GM13977 (cell line): ENCODE results near the gene PPM1J.

Experiments
- DNase-seq: peaks from one replicate; pipeline ENCODE4 v3.0.0; 2012; ENCODE audit warnings: low spot score
- in situ Hi-C: fragments of 300-500 bp; cut with MboI; formaldehyde crosslinking; loops from one replicate; pipeline ENCODE4 v1.12.0; 2022; ENCODE audit warnings: low sequenced_read_pairs, low pct_unique_long_range_greater_than_20kb, mixed read lengths, inconsistent platforms; ENCODE audit not compliant: unreplicated experiment
- TF ChIP-seq, protein P1 (sequence below): IDR thresholded peaks from 2 replicates; pipeline ENCODE4 v1.5.1; 2012; ENCODE audit warnings: mild to moderate bottlenecking, control low read depth; ENCODE audit not compliant: insufficient read depth; ENCODE audit errors: extremely low read depth, missing control alignments

The PPM1J gene

DNA sequence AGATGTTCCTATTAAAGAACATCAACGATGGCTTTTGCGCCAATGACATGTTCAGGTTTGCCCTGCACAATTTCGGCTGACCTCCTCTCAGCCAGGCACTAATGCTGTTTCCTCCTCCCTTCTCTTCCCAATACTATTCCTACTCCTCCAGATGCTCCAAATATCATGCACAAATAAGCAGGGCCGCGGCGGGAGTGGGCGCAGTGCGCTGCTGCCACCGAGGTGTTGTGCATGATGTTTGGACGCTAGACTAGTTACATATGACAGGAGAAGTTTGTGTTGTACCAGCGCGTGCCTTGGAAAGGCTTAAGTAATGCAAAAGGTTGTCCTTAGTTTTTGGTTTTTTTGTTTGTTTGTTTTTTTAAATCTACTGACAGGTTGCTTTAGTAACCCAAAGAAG lies 33.3 kb upstream of the PPM1J start:
- TF ChIP-seq, protein P1, sequence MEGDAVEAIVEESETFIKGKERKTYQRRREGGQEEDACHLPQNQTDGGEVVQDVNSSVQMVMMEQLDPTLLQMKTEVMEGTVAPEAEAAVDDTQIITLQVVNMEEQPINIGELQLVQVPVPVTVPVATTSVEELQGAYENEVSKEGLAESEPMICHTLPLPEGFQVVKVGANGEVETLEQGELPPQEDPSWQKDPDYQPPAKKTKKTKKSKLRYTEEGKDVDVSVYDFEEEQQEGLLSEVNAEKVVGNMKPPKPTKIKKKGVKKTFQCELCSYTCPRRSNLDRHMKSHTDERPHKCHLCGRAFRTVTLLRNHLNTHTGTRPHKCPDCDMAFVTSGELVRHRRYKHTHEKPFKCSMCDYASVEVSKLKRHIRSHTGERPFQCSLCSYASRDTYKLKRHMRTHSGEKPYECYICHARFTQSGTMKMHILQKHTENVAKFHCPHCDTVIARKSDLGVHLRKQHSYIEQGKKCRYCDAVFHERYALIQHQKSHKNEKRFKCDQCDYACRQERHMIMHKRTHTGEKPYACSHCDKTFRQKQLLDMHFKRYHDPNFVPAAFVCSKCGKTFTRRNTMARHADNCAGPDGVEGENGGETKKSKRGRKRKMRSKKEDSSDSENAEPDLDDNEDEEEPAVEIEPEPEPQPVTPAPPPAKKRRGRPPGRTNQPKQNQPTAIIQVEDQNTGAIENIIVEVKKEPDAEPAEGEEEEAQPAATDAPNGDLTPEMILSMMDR = no peak

DNA sequence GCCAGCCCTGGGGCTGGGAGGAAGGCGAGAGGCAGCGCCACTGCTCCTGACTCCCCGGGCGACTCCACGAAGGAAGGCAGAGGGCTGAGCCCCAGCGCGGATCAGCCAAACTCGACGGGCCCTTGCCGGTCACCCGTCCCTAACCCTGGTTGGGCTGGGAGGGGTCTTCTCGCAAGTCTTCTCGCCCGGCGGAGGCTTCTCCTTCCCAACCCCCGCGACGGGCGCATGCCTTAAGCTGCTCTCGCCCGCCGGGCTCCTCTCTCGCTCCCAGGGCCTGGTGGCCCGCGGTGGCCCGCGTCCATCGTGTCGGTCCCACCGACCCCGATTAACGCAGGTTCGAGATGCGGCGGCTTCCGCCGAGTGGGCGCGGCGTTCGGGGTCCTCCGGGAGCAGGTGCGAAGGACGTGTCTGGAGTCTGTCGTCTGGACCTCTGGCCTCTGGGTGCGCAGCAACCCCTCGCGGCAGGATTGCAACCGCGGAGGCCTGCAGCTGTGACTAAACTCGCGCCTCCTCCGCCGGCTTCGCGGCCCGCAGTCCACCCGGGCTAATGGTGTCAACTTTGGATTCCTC lies 29.0 kb upstream of the PPM1J start:
- DNase-seq = no peak
- in situ Hi-C loops = no loop called here
- TF ChIP-seq, protein P1 = no peak

More for the DNA sequence above, 33.3 kb upstream of the PPM1J start:
- no peak for DNase-seq
- in situ Hi-C loops = no loop called here

DNA sequence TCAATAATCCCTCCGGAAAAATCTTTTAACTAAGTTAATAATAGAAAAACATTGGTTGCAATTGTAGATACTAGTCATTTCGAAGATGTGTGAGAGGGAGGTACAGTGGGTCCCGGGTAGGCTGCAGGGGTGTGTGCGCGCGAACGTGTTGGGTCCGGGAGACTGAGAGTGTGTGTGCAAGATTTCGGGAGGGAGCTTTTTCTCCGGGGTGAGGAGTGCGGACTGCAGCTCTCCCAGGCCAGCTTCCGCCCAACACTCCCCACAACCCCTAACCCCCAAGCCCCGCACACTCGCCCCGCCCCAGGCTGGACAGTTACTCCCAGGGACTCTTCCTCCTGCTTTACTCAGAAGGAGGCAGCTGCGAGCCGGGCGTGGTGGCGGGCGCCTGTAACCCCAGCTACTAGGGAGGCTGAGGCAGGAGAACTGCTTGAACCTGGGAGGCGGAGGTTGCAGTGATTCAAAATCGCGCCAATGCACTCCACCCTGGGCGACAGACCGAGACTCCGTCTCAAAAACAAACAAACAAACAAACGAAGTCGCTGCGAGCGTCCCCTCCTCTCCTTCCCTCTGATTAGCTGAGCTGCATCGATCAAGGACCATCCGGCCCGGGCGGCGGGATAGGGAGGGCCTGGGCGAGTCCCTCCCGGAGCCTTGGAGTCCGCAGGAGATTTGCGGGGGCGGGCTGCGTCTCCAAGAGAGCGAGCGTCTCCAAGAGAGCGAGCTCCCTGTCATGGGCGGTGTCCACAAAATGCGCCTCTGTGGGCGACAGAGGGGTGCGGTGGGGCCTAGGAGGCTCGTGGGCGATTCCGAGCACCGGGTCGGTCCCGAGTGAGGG lies 28.3 kb upstream of the PPM1J start:
- in situ Hi-C loops = no loop called here
- no peak for DNase-seq
- TF ChIP-seq, protein P1 = no peak

DNA sequence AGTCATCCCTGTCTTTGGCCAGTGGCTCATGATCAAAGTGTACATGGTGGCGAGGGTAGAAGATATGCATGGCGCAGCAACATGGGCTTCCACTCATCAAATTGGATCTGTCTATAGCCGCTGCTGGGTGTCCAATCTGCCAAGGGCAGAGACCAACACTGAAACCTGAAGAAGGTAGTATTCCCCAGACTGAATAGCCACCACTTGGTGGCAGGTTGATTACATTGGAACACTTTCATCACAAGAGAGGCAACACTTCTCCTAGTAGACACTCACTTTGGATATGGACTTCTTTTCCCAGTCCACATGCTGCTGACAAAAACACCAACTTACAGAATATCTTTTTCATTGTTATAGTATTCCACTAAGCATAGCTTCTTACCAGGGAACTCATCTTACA lies 22.4 kb upstream of the PPM1J start:
- in situ Hi-C loops = loop anchor here (10.0 kb wide), 1 partner anchor 67 kb away; no protein-coding TSS in a partner anchor
- DNase-seq = no peak
- TF ChIP-seq, protein P1 = no peak

DNA sequence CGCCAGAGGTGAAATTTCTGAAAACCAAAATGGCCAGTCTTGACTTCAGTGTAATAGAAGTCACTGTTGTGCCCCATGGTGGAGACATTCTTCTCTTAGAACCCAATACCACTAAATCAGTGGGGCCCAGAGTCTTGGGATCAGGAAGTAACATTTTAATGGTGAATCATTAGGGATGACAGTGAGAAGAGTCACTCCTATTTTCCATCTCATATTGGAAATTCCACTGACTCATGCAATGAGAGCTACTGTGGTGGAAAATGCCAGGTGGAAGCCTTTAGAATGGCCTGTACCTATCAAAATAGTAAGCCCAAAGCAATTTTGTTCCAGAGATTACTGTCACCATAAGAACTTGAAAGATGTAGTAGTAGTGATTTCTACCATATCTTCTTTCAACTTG lies 20.6 kb upstream of the PPM1J start:
- in situ Hi-C loops = loop anchor here (10.0 kb wide), 1 partner anchor 69 kb away; no protein-coding TSS in a partner anchor
- no peak for DNase-seq
- TF ChIP-seq, protein P1 = no peak

DNA sequence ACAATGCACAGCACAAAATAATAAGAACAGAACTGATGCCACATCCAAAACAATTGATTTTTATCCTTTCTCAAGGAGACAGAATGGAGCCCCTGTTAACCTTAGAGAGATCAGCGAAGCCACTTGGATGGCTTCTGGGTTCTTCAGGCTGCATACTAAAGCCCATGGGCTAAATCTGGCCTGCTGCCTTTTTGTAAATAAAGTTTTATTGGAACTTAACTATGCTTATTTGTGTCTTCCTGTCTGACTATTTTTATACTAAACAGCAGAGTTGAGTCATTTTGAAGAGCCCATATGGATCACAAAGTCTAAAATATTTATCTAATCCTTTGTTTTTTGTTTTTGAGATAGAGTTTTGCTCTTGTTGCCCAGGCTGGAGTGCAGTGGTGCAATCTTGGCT lies 16.3 kb upstream of the PPM1J start:
- TF ChIP-seq, protein P1 = no peak
- no peak for DNase-seq
- in situ Hi-C loops = loop anchor here (10.0 kb wide), 1 partner anchor 73 kb away; no protein-coding TSS in a partner anchor
